Right lobe of liver (tissue), 4 donors: ENCODE data around the gene PIMREG.

Experiments used
- CTCF ChIP-seq, 4 donors: fragments of 200-600 bp in 3 of 4; fragments of 450-650 bp in 1 of 4; IDR thresholded peaks; one replicate each; pipeline versions ENCODE4 v1.5.1 to v1.8.0; 2016 to 2022; ENCODE audit warnings: antibody characterized with exemption in 4 of 4, mild to moderate bottlenecking in 2 of 4
- POLR2A ChIP-seq: fragments of 450-650 bp; IDR thresholded peaks from one replicate; pipeline ENCODE4 v1.6.1; 2017; ENCODE audit warnings: antibody characterized with exemption, mild to moderate bottlenecking
- donor health status: DM: no; HTN: no; CAD: no.
- donor health status: DM: no; HTN: no; CAD: no.
- donor health status: DM: no; HTN: yes; CAD: no.

- no peak for TF ChIP-seq CTCF (IDR thresholded peaks at IDR 0.05)
- no peak for TF ChIP-seq POLR2A
Observed at GRCh38 chr17:6450926-6451832, 6.9 kb downstream of the PIMREG start.
